Measurements from ENCODE around the gene ALOX15. TPM values are rescaled to one million over a fixed set of nuclear protein-coding genes. Genes with fewer than 3 reads are reported as not detected.

Gene ALOX15
- total RNA-seq, 4 donors from 2014 or later, result not detected

GRCh38 chr17:4636474-4637100 is 4.9 kb downstream of the ALOX15 start:
- Histone ChIP-seq H3K9me3 (no peaks in the 10 kb centered on the region), H3K27me3 (peaks cover 0 to 81% (median 26%) of the 10 kb centered on the region in 4 donors), H3K4me1 (peaks cover 4 to 21% (median 15%) of the 10 kb centered on the region in 4 donors), H3K4me3 (no peak overlapping the region), H3K36me3 (no peaks in the 10 kb centered on the region), H3K27ac (replicated peaks in 1 of 4) (no peak overlapping the region)
- no peak for TF ChIP-seq POLR2AphosphoS5 (IDR thresholded peaks at IDR 0.05)
- intact Hi-C loops (cut with DNase I), result no loop called here
- no peak for DNase-seq (ENCODE audit: extremely low spot score)
- 64% methylated on average over 12 of the region's 12 CpGs for WGBS

- Histone ChIP-seq H3K27ac (replicated peaks in 1 of 4) (no peak overlapping the region), H3K27me3 (peaks cover 0 to 77% (median 21%) of the 10 kb centered on the region in 4 donors), H3K36me3 (no peaks in the 10 kb centered on the region), H3K4me3 (no peak overlapping the region), H3K4me1 (peaks cover 0 to 16% (median 9%) of the 10 kb centered on the region in 4 donors), H3K9me3 (no peaks in the 10 kb centered on the region)
- TF ChIP-seq POLR2AphosphoS5 (IDR thresholded peaks at IDR 0.05), result no peak
- no peak for TF ChIP-seq EP300 (IDR thresholded peaks at IDR 0.05)
- no peak for TF ChIP-seq POLR2A (IDR thresholded peaks at IDR 0.05; ENCODE audit: low read depth)
- TF ChIP-seq CTCF (IDR thresholded peaks at IDR 0.05), result no peak
- no peak for DNase-seq (ENCODE audit: extremely low spot score)
- intact Hi-C loops (cut with DNase I), result no loop called here
- WGBS, result 18% methylated on average over 10 of the region's 10 CpGs
Measured at GRCh38 chr17:4635823-4636375, 5.6 kb downstream of the ALOX15 start.

- peaks cover 0 to 70% (median 21%) of the 10 kb centered on the region in 4 donors for H3K27me3 ChIP-seq
- H3K4me3 ChIP-seq, result no peak overlapping the region
- no peak for TF ChIP-seq EP300 (IDR thresholded peaks at IDR 0.05)
- TF ChIP-seq POLR2A (IDR thresholded peaks at IDR 0.05; ENCODE audit: low read depth), result no peak
- TF ChIP-seq CTCF (IDR thresholded peaks at IDR 0.05), result no peak
- no peak for TF ChIP-seq POLR2AphosphoS5 (IDR thresholded peaks at IDR 0.05)
- H3K36me3 ChIP-seq, result no peaks in the 10 kb centered on the region
- H3K4me1 ChIP-seq, result peaks cover 0 to 14% (median 8%) of the 10 kb centered on the region in 4 donors
- 71% methylated on average over 4 of the region's 4 CpGs for WGBS
- H3K9me3 ChIP-seq, result no peaks in the 10 kb centered on the region
- intact Hi-C loops (cut with DNase I), result no loop called here
- H3K27ac ChIP-seq (replicated peaks in 1 of 4), result no peak overlapping the region
- no peak for DNase-seq (ENCODE audit: extremely low spot score)
Measured at GRCh38 chr17:4634976-4635375, 6.5 kb downstream of the ALOX15 start.

- Histone ChIP-seq H3K36me3 (no peaks in the 10 kb centered on the region), H3K9me3 (no peaks in the 10 kb centered on the region), H3K4me1 (peaks cover 0 to 7% (median 3%) of the 10 kb centered on the region in 4 donors), H3K27me3 (peaks cover 0 to 62% (median 15%) of the 10 kb centered on the region in 4 donors), H3K4me3 (no peak overlapping the region), H3K27ac (replicated peaks in 1 of 4) (no peak overlapping the region)
- TF ChIP-seq POLR2A (IDR thresholded peaks at IDR 0.05; ENCODE audit: low read depth), result no peak
- no peak for TF ChIP-seq POLR2AphosphoS5 (IDR thresholded peaks at IDR 0.05)
- TF ChIP-seq CTCF (IDR thresholded peaks at IDR 0.05), result no peak
- TF ChIP-seq EP300 (IDR thresholded peaks at IDR 0.05), result no peak
- intact Hi-C loops (cut with DNase I), result no loop called here
- 94% methylated on average over 2 of the region's 2 CpGs for WGBS
- DNase-seq (ENCODE audit: extremely low spot score), result no peak
Measured at GRCh38 chr17:4633643-4634042, 7.8 kb downstream of the ALOX15 start.

- Histone ChIP-seq H3K9me3 (no peaks in the 10 kb centered on the region), H3K27me3 (peaks cover 0 to 55% (median 11%) of the 10 kb centered on the region in 4 donors), H3K4me1 (peaks cover 0 to 7% (median 3%) of the 10 kb centered on the region in 4 donors), H3K36me3 (no peaks in the 10 kb centered on the region), H3K27ac (replicated peaks in 1 of 4) (no peak overlapping the region), H3K4me3 (no peak overlapping the region)
- DNase-seq (ENCODE audit: extremely low spot score), result no peak
- intact Hi-C loops (cut with DNase I), result no loop called here
- TF ChIP-seq CTCF (IDR thresholded peaks at IDR 0.05) (no peak), POLR2AphosphoS5 (IDR thresholded peaks at IDR 0.05) (no peak), EP300 (IDR thresholded peaks at IDR 0.05) (no peak), POLR2A (IDR thresholded peaks at IDR 0.05; ENCODE audit: low read depth) (no peak)
- WGBS, result 65% methylated on average over 7 of the region's 7 CpGs
Measured at GRCh38 chr17:4632581-4632920, 8.9 kb downstream of the ALOX15 start.

Measured in esophagus muscularis mucosa (tissue), 4 donors.